Measurements from ENCODE around the gene XXYLT1. TPM values are rescaled to one million over a fixed set of nuclear protein-coding genes. Genes with fewer than 3 reads are reported as not detected.
A peak's percentile ranks its signal among the peaks of the same experiment; 100 is the strongest.

Gene XXYLT1
- total RNA-seq, 1 experiment from 2014 or later = 25.5 TPM

DNA sequence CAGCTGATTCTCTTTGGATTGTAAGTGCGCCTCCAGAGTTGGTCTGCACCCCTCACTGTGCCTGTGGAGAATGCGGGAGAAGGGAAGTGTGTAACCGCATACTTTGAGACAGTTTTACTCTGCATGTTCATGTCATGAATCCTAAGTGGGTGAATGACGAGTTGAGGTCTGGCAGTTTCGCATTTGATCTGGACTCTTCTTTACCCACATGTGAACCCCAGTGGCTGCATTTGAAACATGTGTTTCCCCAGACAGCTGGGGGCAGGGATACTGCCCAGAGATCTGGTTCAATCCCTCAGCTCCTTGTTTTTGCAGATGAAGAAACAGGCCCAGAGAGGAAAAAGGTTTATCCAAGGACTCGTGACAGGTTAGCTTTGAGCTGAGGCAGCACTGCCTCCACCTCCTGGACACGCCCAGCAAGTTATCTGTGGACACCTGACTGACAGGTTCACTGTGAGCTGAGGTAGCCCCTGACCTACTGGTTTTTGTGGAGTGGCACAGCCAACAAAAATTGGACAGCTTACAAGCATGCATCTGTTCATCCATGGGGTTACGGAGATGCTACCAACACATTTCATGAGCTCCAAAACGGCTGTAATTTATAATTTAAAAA is 207.3 kb downstream of the XXYLT1 start:
- TF ChIP-seq, protein P1, sequence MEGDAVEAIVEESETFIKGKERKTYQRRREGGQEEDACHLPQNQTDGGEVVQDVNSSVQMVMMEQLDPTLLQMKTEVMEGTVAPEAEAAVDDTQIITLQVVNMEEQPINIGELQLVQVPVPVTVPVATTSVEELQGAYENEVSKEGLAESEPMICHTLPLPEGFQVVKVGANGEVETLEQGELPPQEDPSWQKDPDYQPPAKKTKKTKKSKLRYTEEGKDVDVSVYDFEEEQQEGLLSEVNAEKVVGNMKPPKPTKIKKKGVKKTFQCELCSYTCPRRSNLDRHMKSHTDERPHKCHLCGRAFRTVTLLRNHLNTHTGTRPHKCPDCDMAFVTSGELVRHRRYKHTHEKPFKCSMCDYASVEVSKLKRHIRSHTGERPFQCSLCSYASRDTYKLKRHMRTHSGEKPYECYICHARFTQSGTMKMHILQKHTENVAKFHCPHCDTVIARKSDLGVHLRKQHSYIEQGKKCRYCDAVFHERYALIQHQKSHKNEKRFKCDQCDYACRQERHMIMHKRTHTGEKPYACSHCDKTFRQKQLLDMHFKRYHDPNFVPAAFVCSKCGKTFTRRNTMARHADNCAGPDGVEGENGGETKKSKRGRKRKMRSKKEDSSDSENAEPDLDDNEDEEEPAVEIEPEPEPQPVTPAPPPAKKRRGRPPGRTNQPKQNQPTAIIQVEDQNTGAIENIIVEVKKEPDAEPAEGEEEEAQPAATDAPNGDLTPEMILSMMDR (conservative IDR thresholded peaks at IDR 0.05; ENCODE audit: low read depth, low read length) = 0 out of 2 replicates have a peak, but pooled peaks have one; percentile 17
- TF ChIP-seq EZH2 (IDR thresholded peaks at IDR 0.05; ENCODE audit: low read length, unreplicated experiment) = no peak
- no peak for TF ChIP-seq EZH2phosphoT487 (IDR thresholded peaks at IDR 0.05; ENCODE audit: borderline replicate concordance, low read length)
- no peaks in the 10 kb centered on the region for H3K9me3 ChIP-seq (ENCODE audit: low read length)
- H3F3A ChIP-seq (ENCODE audit: low read length, unreplicated experiment) = no peaks in the 10 kb centered on the region
- H3K27me3 ChIP-seq (ENCODE audit: low read length) = no peaks in the 10 kb centered on the region
- H3K4me3 ChIP-seq (ENCODE audit: low read length) = no peak overlapping the region
- peaks cover 17% of the 10 kb centered on the region for H3K4me1 ChIP-seq (ENCODE audit: insufficient read depth, low read length)
- no peaks in the 10 kb centered on the region for H3K79me2 ChIP-seq (ENCODE audit: low read length)
- 0 out of 2 replicates have a peak, but pooled peaks cover under 1% of the 10 kb centered on the region for H3K36me3 ChIP-seq (ENCODE audit: low read depth, low read length)
- H3K4me2 ChIP-seq (ENCODE audit: low read length) = peak overlapping the region; percentile 6; the same call in 1 of the 2 replicates
- no peak overlapping the region for H2AFZ ChIP-seq (ENCODE audit: low read length)
- H3K9me2 ChIP-seq (replicated peaks; ENCODE audit: low read length) = no peaks in the 10 kb centered on the region
- intact Hi-C loops (cut with micrococcal nuclease) = no loop called here
- ChIA-PET POLR2A (ENCODE audit: unreplicated experiment) (no interaction called here), CTCF (interaction anchor here (0.6 to 0.8 kb wide), 3 partner anchors 33 to 393 kb away, joined by 3 to 4 read pairs (median 4); no protein-coding TSS in a partner anchor)
- no peak overlapping the region for H3K27ac ChIP-seq (ENCODE audit: low read length)
- H3K9ac ChIP-seq (ENCODE audit: low read length) = no peak overlapping the region
- peak; percentile 65 for DNase-seq
- BruUV-seq (replicated peaks) = no TSS peak
- ATAC-seq = peak; percentile 60
- H4K20me1 ChIP-seq (ENCODE audit: low read length) = no peaks in the 10 kb centered on the region

DNA sequence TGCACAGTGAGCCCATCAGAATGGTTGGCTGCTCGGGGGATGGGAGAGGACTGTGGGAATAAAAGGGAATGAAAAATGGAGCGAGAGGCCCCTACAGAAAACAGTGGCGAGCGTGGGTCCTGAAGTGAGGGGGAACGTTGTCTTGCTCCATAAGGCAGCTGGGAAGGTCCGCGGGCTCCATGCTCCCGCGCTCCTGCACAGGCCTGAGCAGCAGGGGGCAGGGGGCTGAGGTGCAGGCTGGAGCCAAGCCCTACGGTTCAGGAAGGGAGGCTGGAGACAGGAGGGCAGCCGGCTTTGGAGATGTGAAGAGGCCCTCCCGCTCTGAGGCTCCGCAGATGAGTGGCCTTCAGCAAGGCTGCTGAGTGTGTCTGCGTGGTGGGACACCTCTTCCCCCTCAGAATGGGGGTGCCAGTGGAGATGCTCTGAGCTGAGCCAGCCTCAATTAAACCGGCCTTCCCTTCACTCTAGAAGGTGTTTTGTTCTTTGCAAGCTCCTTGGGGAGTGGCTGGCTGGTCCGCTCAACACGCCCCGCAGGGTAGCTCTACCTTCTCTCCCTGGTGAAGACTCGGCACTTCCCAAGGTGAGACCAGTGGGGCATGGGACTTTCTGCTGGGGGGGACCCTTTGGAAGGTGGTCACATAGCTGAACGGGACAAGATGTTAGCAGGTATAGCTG is 208.0 kb downstream of the XXYLT1 start:
- no peak for DNase-seq
- H3K9ac ChIP-seq (ENCODE audit: low read length) = no peak overlapping the region
- intact Hi-C loops (cut with micrococcal nuclease) = no loop called here
- no peak overlapping the region for H2AFZ ChIP-seq (ENCODE audit: low read length)
- no peaks in the 10 kb centered on the region for H3K36me3 ChIP-seq (ENCODE audit: low read depth, low read length)
- no peaks in the 10 kb centered on the region for H3K79me2 ChIP-seq (ENCODE audit: low read length)
- no TSS peak for BruUV-seq (replicated peaks)
- H3K27ac ChIP-seq (ENCODE audit: low read length) = no peak overlapping the region
- H3K9me3 ChIP-seq (ENCODE audit: low read length) = no peaks in the 10 kb centered on the region
- H4K20me1 ChIP-seq (ENCODE audit: low read length) = no peaks in the 10 kb centered on the region
- ATAC-seq = no peak
- POLR2A ChIA-PET (ENCODE audit: unreplicated experiment) = interaction anchor here (0.6 kb wide), 1 partner anchor 30 kb away, joined by 4 read pairs; no protein-coding TSS in a partner anchor
- CTCF ChIA-PET = no interaction called here
- TF ChIP-seq, protein P1 (conservative IDR thresholded peaks at IDR 0.05; ENCODE audit: low read depth, low read length) = no peak
- no peak for TF ChIP-seq EZH2phosphoT487 (IDR thresholded peaks at IDR 0.05; ENCODE audit: borderline replicate concordance, low read length)
- no peak for TF ChIP-seq EZH2 (IDR thresholded peaks at IDR 0.05; ENCODE audit: low read length, unreplicated experiment)
- no peaks in the 10 kb centered on the region for H3K27me3 ChIP-seq (ENCODE audit: low read length)
- H3K9me2 ChIP-seq (replicated peaks; ENCODE audit: low read length) = no peaks in the 10 kb centered on the region
- no peak overlapping the region for H3K4me2 ChIP-seq (ENCODE audit: low read length)
- no peaks in the 10 kb centered on the region for H3F3A ChIP-seq (ENCODE audit: low read length, unreplicated experiment)
- H3K4me1 ChIP-seq (ENCODE audit: insufficient read depth, low read length) = peaks cover 13% of the 10 kb centered on the region
- H3K4me3 ChIP-seq (ENCODE audit: low read length) = no peak overlapping the region
